Liver (tissue), 3 donors: ENCODE measurements around the gene SGCD.

ENCODE experiments used
- EGR1 ChIP-seq, 2 donors: IDR thresholded peaks; 2 replicates each; pipeline ENCODE4 v1.6.1; 2016 to 2018; ENCODE audit warnings: antibody characterized with exemption in 2 of 2, low read depth in 2 of 2
- FOXA1 ChIP-seq: IDR thresholded peaks from 2 replicates; pipeline ENCODE4 v1.6.1; 2016; ENCODE audit warnings: antibody characterized with exemption
- GABPA ChIP-seq, 2 donors: IDR thresholded peaks in 1 of 2; conservative IDR thresholded peaks in 1 of 2; 2 replicates each; pipeline ENCODE4 v1.6.1; 2016; ENCODE audit warnings: antibody characterized with exemption in 2 of 2, mild to moderate bottlenecking in 1 of 2, moderate library complexity in 1 of 2
- JUND ChIP-seq, 2 donors: IDR thresholded peaks; 2 replicates each; pipeline ENCODE4 v1.6.1; 2016; ENCODE audit warnings: antibody characterized with exemption in 2 of 2
- NR2F2 ChIP-seq: IDR thresholded peaks from 2 replicates; pipeline ENCODE4 v1.6.1; 2016; ENCODE audit warnings: antibody characterized with exemption
- RAD21 ChIP-seq, 2 donors: IDR thresholded peaks; 2 replicates each; pipeline ENCODE4 v1.6.1; 2016; ENCODE audit warnings: antibody characterized with exemption in 2 of 2, mild to moderate bottlenecking in 2 of 2
- SP1 ChIP-seq: IDR thresholded peaks from 2 replicates; pipeline ENCODE4 v1.6.1; 2018; ENCODE audit warnings: antibody characterized with exemption, mild to moderate bottlenecking
- TAF1 ChIP-seq: conservative IDR thresholded peaks from 2 replicates; pipeline ENCODE4 v1.6.1; 2016; ENCODE audit warnings: antibody characterized with exemption, mild to moderate bottlenecking
- YY1 ChIP-seq: IDR thresholded peaks from 2 replicates; pipeline ENCODE4 v1.6.1; 2016; ENCODE audit warnings: antibody characterized with exemption, mild to moderate bottlenecking
- TF ChIP-seq, protein P1 (sequence below): IDR thresholded peaks from 2 replicates; pipeline ENCODE4 v1.6.1; 2016; ENCODE audit warnings: antibody characterized with exemption, mild to moderate bottlenecking
- TF ChIP-seq, protein P2 (sequence below): fragments of 150-350 bp; IDR thresholded peaks from 2 replicates; pipeline ENCODE4 v1.5.1; 2017; ENCODE audit warnings: improper control_type of control experiment, low read depth, low read length; ENCODE audit not compliant: missing input control
- TF ChIP-seq, protein P3 (sequence below): IDR thresholded peaks from 2 replicates; pipeline ENCODE4 v1.6.1; 2016; ENCODE audit warnings: antibody characterized with exemption
- TF ChIP-seq, protein P4 (sequence below): IDR thresholded peaks from 2 replicates; pipeline ENCODE4 v1.6.1; 2016; ENCODE audit warnings: antibody characterized with exemption
- TF ChIP-seq, protein P5 (sequence below): IDR thresholded peaks from 2 replicates; pipeline ENCODE4 v1.6.1; 2016; ENCODE audit warnings: antibody characterized with exemption
- donor health status: healthy.
- donor health status: healthy.

DNA sequence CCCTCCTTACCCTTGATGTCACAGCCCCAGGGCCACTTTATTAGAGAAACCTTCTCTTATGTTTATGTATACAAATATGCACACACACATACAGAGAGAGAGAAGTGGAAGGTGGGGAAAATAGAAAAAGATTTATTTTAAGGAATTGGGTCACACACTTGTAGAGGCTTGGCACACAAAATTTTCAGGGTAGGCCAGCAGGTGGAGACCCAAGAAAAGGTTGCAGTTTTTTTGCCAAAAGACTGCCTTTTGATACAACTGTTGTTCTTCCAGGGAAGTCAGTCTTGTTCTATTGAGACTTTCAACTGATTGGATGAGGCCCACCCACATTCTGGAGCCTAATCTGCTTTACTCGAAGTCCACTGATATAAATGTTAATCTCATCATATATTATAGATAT lies 392.0 kb downstream of the SGCD start:
- TF ChIP-seq, protein P1, sequence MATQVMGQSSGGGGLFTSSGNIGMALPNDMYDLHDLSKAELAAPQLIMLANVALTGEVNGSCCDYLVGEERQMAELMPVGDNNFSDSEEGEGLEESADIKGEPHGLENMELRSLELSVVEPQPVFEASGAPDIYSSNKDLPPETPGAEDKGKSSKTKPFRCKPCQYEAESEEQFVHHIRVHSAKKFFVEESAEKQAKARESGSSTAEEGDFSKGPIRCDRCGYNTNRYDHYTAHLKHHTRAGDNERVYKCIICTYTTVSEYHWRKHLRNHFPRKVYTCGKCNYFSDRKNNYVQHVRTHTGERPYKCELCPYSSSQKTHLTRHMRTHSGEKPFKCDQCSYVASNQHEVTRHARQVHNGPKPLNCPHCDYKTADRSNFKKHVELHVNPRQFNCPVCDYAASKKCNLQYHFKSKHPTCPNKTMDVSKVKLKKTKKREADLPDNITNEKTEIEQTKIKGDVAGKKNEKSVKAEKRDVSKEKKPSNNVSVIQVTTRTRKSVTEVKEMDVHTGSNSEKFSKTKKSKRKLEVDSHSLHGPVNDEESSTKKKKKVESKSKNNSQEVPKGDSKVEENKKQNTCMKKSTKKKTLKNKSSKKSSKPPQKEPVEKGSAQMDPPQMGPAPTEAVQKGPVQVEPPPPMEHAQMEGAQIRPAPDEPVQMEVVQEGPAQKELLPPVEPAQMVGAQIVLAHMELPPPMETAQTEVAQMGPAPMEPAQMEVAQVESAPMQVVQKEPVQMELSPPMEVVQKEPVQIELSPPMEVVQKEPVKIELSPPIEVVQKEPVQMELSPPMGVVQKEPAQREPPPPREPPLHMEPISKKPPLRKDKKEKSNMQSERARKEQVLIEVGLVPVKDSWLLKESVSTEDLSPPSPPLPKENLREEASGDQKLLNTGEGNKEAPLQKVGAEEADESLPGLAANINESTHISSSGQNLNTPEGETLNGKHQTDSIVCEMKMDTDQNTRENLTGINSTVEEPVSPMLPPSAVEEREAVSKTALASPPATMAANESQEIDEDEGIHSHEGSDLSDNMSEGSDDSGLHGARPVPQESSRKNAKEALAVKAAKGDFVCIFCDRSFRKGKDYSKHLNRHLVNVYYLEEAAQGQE = no peak
- TF ChIP-seq, protein P2, sequence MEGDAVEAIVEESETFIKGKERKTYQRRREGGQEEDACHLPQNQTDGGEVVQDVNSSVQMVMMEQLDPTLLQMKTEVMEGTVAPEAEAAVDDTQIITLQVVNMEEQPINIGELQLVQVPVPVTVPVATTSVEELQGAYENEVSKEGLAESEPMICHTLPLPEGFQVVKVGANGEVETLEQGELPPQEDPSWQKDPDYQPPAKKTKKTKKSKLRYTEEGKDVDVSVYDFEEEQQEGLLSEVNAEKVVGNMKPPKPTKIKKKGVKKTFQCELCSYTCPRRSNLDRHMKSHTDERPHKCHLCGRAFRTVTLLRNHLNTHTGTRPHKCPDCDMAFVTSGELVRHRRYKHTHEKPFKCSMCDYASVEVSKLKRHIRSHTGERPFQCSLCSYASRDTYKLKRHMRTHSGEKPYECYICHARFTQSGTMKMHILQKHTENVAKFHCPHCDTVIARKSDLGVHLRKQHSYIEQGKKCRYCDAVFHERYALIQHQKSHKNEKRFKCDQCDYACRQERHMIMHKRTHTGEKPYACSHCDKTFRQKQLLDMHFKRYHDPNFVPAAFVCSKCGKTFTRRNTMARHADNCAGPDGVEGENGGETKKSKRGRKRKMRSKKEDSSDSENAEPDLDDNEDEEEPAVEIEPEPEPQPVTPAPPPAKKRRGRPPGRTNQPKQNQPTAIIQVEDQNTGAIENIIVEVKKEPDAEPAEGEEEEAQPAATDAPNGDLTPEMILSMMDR = no peak
- no peak for TF ChIP-seq SP1
- TF ChIP-seq, protein P3, sequence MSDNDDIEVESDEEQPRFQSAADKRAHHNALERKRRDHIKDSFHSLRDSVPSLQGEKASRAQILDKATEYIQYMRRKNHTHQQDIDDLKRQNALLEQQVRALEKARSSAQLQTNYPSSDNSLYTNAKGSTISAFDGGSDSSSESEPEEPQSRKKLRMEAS = no peak
- TF ChIP-seq, protein P4, sequence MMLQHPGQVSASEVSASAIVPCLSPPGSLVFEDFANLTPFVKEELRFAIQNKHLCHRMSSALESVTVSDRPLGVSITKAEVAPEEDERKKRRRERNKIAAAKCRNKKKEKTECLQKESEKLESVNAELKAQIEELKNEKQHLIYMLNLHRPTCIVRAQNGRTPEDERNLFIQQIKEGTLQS = no peak
- TF ChIP-seq JUND (IDR thresholded peaks at IDR 0.05) = no peak
- no peak for TF ChIP-seq FOXA1
- TF ChIP-seq YY1 = no peak
- no peak for TF ChIP-seq RAD21 (IDR thresholded peaks at IDR 0.05)
- no peak for TF ChIP-seq TAF1
- TF ChIP-seq GABPA (IDR thresholded peaks at IDR 0.05 in 1 of 2, conservative IDR thresholded peaks at IDR 0.05 in 1 of 2) = no peak
- TF ChIP-seq, protein P5, sequence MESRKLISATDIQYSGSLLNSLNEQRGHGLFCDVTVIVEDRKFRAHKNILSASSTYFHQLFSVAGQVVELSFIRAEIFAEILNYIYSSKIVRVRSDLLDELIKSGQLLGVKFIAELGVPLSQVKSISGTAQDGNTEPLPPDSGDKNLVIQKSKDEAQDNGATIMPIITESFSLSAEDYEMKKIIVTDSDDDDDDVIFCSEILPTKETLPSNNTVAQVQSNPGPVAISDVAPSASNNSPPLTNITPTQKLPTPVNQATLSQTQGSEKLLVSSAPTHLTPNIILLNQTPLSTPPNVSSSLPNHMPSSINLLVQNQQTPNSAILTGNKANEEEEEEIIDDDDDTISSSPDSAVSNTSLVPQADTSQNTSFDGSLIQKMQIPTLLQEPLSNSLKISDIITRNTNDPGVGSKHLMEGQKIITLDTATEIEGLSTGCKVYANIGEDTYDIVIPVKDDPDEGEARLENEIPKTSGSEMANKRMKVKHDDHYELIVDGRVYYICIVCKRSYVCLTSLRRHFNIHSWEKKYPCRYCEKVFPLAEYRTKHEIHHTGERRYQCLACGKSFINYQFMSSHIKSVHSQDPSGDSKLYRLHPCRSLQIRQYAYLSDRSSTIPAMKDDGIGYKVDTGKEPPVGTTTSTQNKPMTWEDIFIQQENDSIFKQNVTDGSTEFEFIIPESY = no peak
- TF ChIP-seq EGR1 (IDR thresholded peaks at IDR 0.05; ENCODE audit: low read depth in 2 of 2) = no peak
- no peak for TF ChIP-seq NR2F2
